Amniotic epithelial cell (primary cell): ENCODE data around the gene FRRS1.
"Not testable (repeated sequence)": the region's sequence is repeated elsewhere in the genome, so short reads cannot be mapped to it uniquely, and the experiment has no call there.

Experiments used
- DNase-seq: peaks from one replicate; pipeline ENCODE4 v3.0.0-alpha.2; 2010; ENCODE audit warnings: low read depth

Gene FRRS1

DNA sequence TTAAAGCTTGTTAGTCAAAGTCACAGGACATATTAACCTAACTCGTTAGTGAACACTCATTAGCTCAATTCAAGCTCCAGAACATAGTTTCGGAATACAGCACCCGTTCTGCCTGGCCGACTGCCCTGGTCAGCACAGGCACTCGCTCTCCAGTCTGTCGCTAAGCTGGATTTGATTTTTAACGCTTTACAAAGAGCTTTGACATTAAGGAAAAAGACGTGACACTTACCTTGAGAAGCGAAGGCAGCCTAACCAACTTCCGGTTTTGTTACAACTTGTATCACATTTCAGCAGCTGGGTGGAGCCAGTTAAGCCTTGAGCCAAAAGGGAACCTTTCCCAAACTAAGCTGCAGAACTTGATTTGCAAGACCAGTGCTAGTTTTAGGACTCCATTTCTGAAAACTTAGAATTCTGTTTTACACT is at the start of gene FRRS1:
TSS of gene FRRS1 (minus strand) at position 258 of the 423 bp plus-strand sequence. CDS start 17,867 bp downstream, outside the sequence.
- peak; percentile 55 for DNase-seq

DNA sequence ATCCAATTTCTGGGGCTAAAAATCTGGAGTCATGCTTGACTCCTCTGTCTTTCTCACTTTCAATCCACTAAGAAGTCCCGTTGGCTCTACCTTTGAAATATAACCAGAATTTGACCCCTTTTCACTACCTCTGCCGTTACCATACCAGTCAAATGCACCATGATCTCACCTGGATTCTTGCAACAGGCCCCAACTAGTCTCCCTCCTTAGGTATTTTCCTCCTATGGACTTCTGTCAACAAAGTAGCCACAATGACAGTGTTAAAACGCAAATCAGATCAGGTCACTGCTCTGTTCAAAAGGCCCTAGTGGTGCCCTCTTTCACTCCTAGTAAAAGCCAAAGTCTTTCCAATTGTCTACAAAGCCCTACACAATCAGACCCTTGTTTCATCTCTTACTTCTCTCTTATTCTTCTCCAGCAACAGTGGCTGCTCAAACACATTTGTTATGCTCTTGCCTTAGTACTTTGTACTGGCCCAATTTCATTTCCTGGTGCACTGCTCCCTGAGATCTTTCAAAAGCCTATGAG is 48.0 kb upstream of the FRRS1 start:
- DNase-seq: no peak

GRCh38 chr1:99811747-99812146 is 45.3 kb upstream of the FRRS1 start:
- DNase-seq: no peak

GRCh38 chr1:99811075-99811474 is 44.6 kb upstream of the FRRS1 start:
- no peak for DNase-seq

- peak; percentile 96 for DNase-seq
Measured at GRCh38 chr1:99808391-99809115, 42.1 kb upstream of the FRRS1 start.

DNA sequence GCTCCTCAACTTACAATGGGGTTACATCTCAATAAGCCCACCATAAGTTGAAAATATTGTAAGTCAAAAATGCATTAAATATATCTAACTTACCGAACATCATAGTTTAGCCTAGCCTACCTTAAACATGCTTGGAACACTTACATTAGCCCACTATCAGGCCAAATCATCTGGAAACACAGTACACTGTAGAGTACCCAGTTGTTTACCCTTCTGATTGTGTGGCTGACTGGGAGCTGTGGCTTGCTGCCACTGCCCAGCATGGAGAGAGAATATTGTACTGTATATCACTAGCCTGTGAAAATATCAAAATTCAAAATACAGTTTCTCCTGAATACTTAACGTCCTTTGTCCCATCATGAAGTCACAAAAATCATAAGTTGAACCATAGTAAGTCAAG is 40.4 kb upstream of the FRRS1 start:
- no peak for DNase-seq

DNA sequence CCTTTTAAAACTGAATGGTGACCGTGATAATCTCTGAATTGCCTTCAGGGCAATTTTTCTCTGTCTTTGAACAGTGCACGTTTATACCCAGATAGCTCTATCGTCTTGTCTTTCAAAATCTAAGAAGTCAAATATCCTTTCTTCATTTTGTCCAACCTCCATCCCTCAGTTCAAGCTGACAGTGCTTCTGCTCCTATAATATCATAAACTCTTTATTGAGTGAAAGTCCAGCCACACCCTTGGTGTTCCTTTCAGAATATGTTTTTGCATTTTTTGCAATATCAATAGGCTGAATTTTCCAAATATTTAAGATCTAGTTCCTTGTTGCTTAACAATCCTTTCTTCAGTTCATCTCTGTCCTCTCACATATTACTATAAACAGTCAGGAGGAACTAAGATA is 35.1 kb upstream of the FRRS1 start:
- no peak for DNase-seq

DNA sequence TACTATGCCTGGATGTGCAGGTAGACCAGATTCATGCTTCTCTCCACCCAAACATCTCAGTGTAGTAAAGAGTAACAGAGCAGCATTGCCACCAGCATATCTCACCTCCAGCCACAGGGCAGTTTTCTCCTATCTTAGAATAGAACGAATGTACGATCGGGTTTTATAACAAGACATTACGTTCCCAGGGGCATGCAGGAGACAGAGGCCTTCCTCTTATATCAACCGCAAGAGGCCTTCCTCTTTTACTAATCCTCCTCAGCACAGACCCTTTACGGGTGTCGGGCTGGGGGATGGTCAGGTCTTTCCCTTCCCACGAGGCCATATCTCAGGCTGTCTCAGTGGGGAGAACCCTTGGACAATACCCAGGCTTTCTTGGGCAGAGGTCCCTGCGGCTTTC is 27.4 kb upstream of the FRRS1 start:
- not testable (repeated sequence) for DNase-seq

- DNase-seq: no peak
Measured at GRCh38 chr1:99789715-99790114, 23.3 kb upstream of the FRRS1 start.

DNA sequence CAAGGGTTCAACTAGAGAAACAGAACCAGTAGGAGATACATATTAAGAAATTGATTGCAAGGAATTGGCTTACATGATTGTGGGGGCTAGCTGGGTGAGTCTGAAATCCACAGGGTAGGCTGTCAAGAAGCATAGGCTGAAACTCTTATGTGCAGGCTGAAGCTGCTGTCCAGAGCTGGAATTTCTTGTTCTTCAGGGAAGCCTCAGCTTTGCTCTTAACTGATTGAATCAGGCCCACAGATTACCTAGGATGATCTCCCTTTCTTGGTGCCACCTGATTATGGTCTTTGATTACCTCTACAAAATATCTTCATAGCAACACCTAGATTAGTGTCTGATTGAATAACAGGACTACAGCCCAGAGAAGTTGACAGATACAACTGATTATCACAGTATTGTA is 22.5 kb upstream of the FRRS1 start:
- DNase-seq: no peak

GRCh38 chr1:99786751-99787501 is 20.5 kb upstream of the FRRS1 start:
- no peak for DNase-seq

- no peak for DNase-seq
Measured at GRCh38 chr1:99784809-99785255, 18.4 kb upstream of the FRRS1 start.

GRCh38 chr1:99784143-99784542 is 17.7 kb upstream of the FRRS1 start:
- DNase-seq: no peak

DNA sequence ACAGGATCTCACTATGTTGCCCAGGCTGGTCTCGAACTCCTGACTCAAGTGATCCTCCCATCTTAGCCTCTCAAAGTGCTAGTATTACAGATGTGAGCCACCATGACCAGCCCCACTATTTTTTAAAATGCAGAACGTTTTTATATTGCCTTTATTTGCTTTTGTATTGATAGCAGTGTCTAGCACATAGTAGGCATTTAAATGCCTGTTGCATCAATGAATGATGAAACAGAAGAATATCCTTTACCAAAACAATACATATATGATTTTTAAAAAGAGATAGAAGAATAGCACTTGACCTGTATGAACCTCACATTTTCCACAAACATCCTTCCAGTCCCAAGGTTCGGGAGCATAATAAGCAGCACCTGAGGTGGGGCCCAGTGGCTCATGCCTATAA is 16.5 kb upstream of the FRRS1 start:
- DNase-seq: no peak

DNA sequence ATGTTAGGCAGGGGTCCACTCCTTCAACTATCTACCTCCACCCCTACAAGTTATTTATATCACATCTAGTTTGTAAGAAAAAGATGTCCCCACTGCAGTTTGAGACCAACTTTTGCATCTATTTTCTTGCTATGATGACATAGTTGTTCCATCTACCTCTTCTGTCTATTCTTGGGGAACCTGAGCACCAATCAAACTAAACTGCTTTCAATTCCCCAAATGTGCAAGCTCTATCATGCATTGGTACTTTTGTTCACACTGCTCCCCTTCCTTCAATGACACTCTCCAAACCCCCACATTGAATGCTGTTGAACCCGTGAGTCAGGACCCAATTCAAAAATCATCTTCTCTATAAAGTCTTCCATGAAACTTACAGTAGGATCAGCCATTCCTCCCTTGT is 16.0 kb upstream of the FRRS1 start:
- DNase-seq: no peak

DNA sequence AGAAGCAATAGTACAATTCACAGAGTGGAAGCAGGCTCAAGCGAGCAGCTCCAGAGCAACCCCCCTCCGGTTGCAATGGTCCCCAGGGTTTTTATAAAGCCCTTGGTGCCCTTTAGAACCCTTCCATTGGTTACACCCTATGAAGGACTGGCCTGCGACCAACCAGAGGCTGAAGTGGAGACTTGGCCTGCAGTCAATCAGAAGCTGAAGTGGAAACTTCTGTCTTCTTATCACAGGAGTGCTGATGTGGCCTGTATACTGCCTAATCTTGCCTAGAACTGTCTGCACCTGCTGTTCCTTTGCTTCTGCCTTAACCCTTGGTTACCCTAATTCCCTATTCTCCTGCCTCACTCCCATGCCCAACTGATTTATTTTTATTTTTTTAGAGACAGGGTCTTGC is 15.4 kb upstream of the FRRS1 start:
- no peak for DNase-seq

- no peak for DNase-seq
Measured at GRCh38 chr1:99777752-99778151, 11.3 kb upstream of the FRRS1 start.

DNA sequence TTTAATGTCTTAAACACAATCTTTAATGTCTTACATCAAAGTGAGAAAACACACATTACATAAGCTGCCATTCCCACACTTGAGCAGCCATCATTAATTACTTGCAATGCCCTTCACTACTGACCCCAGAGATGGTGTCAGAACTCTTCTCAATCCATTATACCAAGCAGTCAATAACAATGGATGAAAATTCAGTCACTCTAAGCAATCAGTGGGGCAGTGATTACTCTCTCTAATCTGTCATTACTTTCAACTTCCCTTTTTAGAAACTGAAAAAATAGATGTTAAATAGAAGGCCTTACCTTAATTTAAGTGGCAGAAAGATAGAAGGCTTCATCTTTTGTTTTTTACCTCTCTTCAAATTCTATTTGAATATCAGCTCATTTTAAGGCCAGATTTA is 9.7 kb upstream of the FRRS1 start:
- DNase-seq: no peak

GRCh38 chr1:99772809-99773208 is 6.4 kb upstream of the FRRS1 start:
- DNase-seq: no peak

- DNase-seq: no peak
Measured at GRCh38 chr1:99771513-99771918, 5.1 kb upstream of the FRRS1 start.

- DNase-seq: peak; percentile 78
Measured at GRCh38 chr1:99768524-99769245, 2.2 kb upstream of the FRRS1 start.

GRCh38 chr1:99768104-99768503 is 1.7 kb upstream of the FRRS1 start:
- DNase-seq: no peak

DNA sequence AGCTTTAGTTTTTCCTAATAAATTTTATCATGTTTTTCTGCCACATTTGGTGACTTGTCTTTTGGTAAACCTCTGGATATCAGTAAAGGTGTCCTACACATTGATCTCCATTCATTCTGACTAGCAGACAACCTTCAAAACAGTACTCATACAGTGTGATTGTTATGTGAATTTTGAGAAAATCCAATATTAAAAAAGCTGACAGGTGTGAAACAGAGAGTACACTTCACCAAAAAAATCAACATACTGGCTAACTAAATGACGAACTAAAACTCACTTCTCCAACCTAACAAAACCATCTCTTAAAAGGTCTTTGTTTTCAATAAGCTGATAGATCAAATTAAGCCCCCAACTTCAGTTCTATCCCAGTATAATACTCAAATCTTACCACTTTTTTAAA is 1.5 kb downstream of the FRRS1 start:
- DNase-seq: no peak
